ENCODE measurements around the gene C1orf115. TPM values are rescaled to one million over a fixed set of nuclear protein-coding genes. Genes with fewer than 3 reads are reported as not detected.

C1orf115 gene
- total and polyA plus RNA-seq, 2 of the 4 experiments (the other 2 are of a cell fraction), result 0.07 to 0.18 TPM

DNA sequence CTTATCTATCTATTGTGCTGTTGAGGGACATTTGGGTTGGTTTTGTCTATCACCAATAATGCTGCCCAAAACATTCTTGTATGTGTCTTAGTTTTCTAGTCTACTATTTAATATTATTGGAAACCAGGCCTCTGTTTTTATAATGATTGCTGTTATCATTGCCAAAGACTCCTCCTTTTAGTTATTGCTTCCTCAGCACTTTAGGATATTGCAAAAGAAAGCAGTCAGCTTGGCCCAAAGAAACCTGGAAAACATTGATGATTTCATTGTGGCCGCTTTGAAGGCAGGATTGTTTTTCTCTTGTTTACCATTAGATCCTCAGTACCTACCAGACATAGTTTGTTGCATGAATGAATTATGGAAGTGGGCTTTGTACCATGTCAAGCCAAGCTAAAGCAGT lies 37.4 kb downstream of the C1orf115 start:
- Histone ChIP-seq H3K4me2 (ENCODE audit: low read depth, low read length) (no peak overlapping the region), H3K79me1 (ENCODE audit: low read depth in 1 of 2, low read length in 2 of 2) (no peaks in the 10 kb centered on the region), H4K20me1 (ENCODE audit: insufficient read depth, low read length) (no peaks in the 10 kb centered on the region), H2AK5ac (ENCODE audit: low read depth, low read length) (no peak overlapping the region), H4K8ac (ENCODE audit: low read depth in 2 of 2, low read length in 2 of 2) (no peak overlapping the region), H3K27ac (ENCODE audit: insufficient read depth, low read length) (no peak overlapping the region), H3K9me1 (ENCODE audit: insufficient read depth, low read length) (no peaks in the 10 kb centered on the region), H2BK5ac (ENCODE audit: low read depth, low read length, poor library complexity, severe bottlenecking) (no peak overlapping the region), H4K5ac (ENCODE audit: low read depth, low read length) (no peak overlapping the region), H3K9me3 (ENCODE audit: control insufficient read depth, insufficient read depth, low read length) (no peaks in the 10 kb centered on the region), H2BK15ac (ENCODE audit: low read depth, low read length) (no peak overlapping the region), H3K4me3 (ENCODE audit: insufficient read depth, low read depth, low read length) (no peak overlapping the region), H3K27me3 (ENCODE audit: control insufficient read depth, insufficient read depth, low read length) (no peaks in the 10 kb centered on the region), H3K23ac (ENCODE audit: low read depth, low read length) (no peak overlapping the region), H3K18ac (ENCODE audit: low read depth, low read length) (no peak overlapping the region), H3K36me3 (ENCODE audit: control insufficient read depth, insufficient read depth, low read length) (no peaks in the 10 kb centered on the region), H4K91ac (ENCODE audit: insufficient read depth, low read depth, low read length) (no peak overlapping the region), H3K4ac (ENCODE audit: low read depth, low read length) (no peak overlapping the region), H3K4me1 (ENCODE audit: control insufficient read depth, insufficient read depth, low read length) (no peaks in the 10 kb centered on the region), H2AK9ac (replicated peaks; ENCODE audit: low read depth, low read length, poor library complexity) (no peak overlapping the region), H2BK120ac (ENCODE audit: low read depth, low read length) (no peak overlapping the region), H3K9ac (ENCODE audit: low read depth, low read length) (no peak overlapping the region), H2BK20ac (ENCODE audit: low read depth, low read length) (no peak overlapping the region), H3K14ac (replicated peaks; ENCODE audit: low read depth, low read length) (no peak overlapping the region), H2AFZ (replicated peaks; ENCODE audit: low read length, poor library complexity) (no peak overlapping the region), H3K56ac (ENCODE audit: extremely low read depth, insufficient read depth, low read length) (no peak overlapping the region)
- no peak for ATAC-seq (ENCODE audit: low read depth)
- in situ Hi-C loops (cut with MboI; ENCODE audit: low sequenced_read_pairs), result no loop called here
- POLR2A ChIA-PET (ENCODE audit: unreplicated experiment), result no interaction called here
- CTCF ChIA-PET, result no interaction called here
- WGBS, 2 experiments (ENCODE audit: extremely low coverage in 2 of 2, insufficient read length in 1 of 2), result no CpG with 5 or more reads among the region's 1 CpG
- no peak for DNase-seq
- peak; percentile 82 for TF ChIP-seq MAFK (IDR thresholded peaks at IDR 0.05; ENCODE audit: low read depth, low read length)
- no peak for TF ChIP-seq POLR2A (IDR thresholded peaks at IDR 0.05; ENCODE audit: low read depth, low read length)
- no peak for TF ChIP-seq NFE2L2 (IDR thresholded peaks at IDR 0.05; ENCODE audit: low read depth, low read length)
- TF ChIP-seq SMC3 (IDR thresholded peaks at IDR 0.05; ENCODE audit: low read depth, low read length), result no peak
- dilution Hi-C loops (cut with HindIII; ENCODE audit: low sequenced_read_pairs, unreplicated experiment), result no loop called here
- intact Hi-C loops (cut with micrococcal nuclease), result no loop called here
- no TSS peak for BruUV-seq (replicated peaks)
